NCI-H1105 treated with DMSO at 0.1 percent for 48 hours (cell line): ENCODE measurements around the gene PGAM1.
"Not testable (repeated sequence)": the region's sequence is repeated elsewhere in the genome, so short reads cannot be mapped to it uniquely, and the experiment has no call there.

Source experiments
- DNase-seq: peaks from one replicate; lab custom pipeline; 2025; lab: John Stamatoyannopoulos, UW

The PGAM1 gene

GRCh38 chr10:97425964-97426775 is at the start of gene PGAM1:
TSS of gene PGAM1 (plus strand) at chr10:97426191. CDS start at chr10:97426308, 117 bp downstream.
- peak; percentile 85 for DNase-seq

- no peak for DNase-seq
These were observed 49.6 kb upstream of the PGAM1 start for GRCh38 chr10:97376413-97376812.

- no peak for DNase-seq
These were observed 46.8 kb upstream of the PGAM1 start for GRCh38 chr10:97378933-97379921.

GRCh38 chr10:97380516-97380915 is 45.5 kb upstream of the PGAM1 start:
- DNase-seq: no peak

- no peak for DNase-seq
These were observed 44.4 kb upstream of the PGAM1 start for GRCh38 chr10:97381626-97382025.

GRCh38 chr10:97383159-97383558 is 42.8 kb upstream of the PGAM1 start:
- DNase-seq: no peak

GRCh38 chr10:97384156-97384555 is 41.8 kb upstream of the PGAM1 start:
- no peak for DNase-seq

GRCh38 chr10:97384641-97385040 is 41.4 kb upstream of the PGAM1 start:
- DNase-seq: no peak

GRCh38 chr10:97385565-97385964 is 40.4 kb upstream of the PGAM1 start:
- no peak for DNase-seq

GRCh38 chr10:97388152-97388551 is 37.8 kb upstream of the PGAM1 start:
- DNase-seq: no peak

- no peak for DNase-seq
These were observed 35.9 kb upstream of the PGAM1 start for GRCh38 chr10:97390091-97390490.

GRCh38 chr10:97393034-97393573 is 32.9 kb upstream of the PGAM1 start:
- no peak for DNase-seq

GRCh38 chr10:97396056-97396455 is 29.9 kb upstream of the PGAM1 start:
- no peak for DNase-seq

GRCh38 chr10:97399843-97400545 is 26.0 kb upstream of the PGAM1 start:
- no peak for DNase-seq

- peak; percentile 76 for DNase-seq
These were observed 25.1 kb upstream of the PGAM1 start, which contains the start of gene RRP12 for GRCh38 chr10:97400665-97401454. TSS of gene RRP12 (minus strand) at chr10:97401340. CDS start at chr10:97401231, 109 bp downstream.

GRCh38 chr10:97401455-97401919 is 24.5 kb upstream of the PGAM1 start:
- DNase-seq: no peak

GRCh38 chr10:97404044-97404443 is 21.9 kb upstream of the PGAM1 start:
- DNase-seq: no peak

GRCh38 chr10:97406064-97406463 is 19.9 kb upstream of the PGAM1 start:
- DNase-seq: no peak

GRCh38 chr10:97406483-97406882 is 19.5 kb upstream of the PGAM1 start:
- not testable (repeated sequence) for DNase-seq

- peak; percentile 51 for DNase-seq
These were observed 18.6 kb upstream of the PGAM1 start for GRCh38 chr10:97407211-97407951.
